ENCODE results near the gene OSBPL2.

Gene OSBPL2

GRCh38 chr20:62208061-62208794 is 30.1 kb upstream of the OSBPL2 start:
- DNase-seq = no peak

GRCh38 chr20:62208795-62209755 is 29.2 kb upstream of the OSBPL2 start:
- DNase-seq = no peak

GRCh38 chr20:62209850-62210495 is 28.3 kb upstream of the OSBPL2 start:
- no peak for DNase-seq

- DNase-seq = no peak
Measured at GRCh38 chr20:62210496-62210855, 27.8 kb upstream of the OSBPL2 start.

- no peak for DNase-seq
Measured at GRCh38 chr20:62211216-62211615, 27.1 kb upstream of the OSBPL2 start.

- no peak for DNase-seq
Measured at GRCh38 chr20:62211769-62212288, 26.5 kb upstream of the OSBPL2 start.

GRCh38 chr20:62212299-62212698 is 26.0 kb upstream of the OSBPL2 start:
- DNase-seq = no peak

GRCh38 chr20:62214067-62214466 is 24.3 kb upstream of the OSBPL2 start:
- no peak for DNase-seq

GRCh38 chr20:62215020-62215990 is 23.0 kb upstream of the OSBPL2 start:
- no peak for DNase-seq

- no peak for DNase-seq
Measured at GRCh38 chr20:62215991-62216635, 22.2 kb upstream of the OSBPL2 start.

GRCh38 chr20:62216636-62217566 is 21.4 kb upstream of the OSBPL2 start:
- no peak for DNase-seq

- DNase-seq = no peak
Measured at GRCh38 chr20:62217913-62218773, 20.2 kb upstream of the OSBPL2 start.

GRCh38 chr20:62219101-62219991 is 19.0 kb upstream of the OSBPL2 start:
- no peak for DNase-seq

GRCh38 chr20:62219992-62220665 is 18.2 kb upstream of the OSBPL2 start, which contains the start of gene HRH3:
Gene HRH3, minus strand, starts transcription at chr20:62220278. Its CDS starts 308 bp downstream, at chr20:62219970.
- DNase-seq = peak; percentile 32

- DNase-seq = no peak
Measured at GRCh38 chr20:62220666-62221568, 17.4 kb upstream of the OSBPL2 start.

GRCh38 chr20:62222266-62222850 is 16.0 kb upstream of the OSBPL2 start:
- DNase-seq = no peak

All from activated gamma-delta T cell treated with Interleukin-2 at 50 U/mL for 16 hours (primary cell).